Activated CD8-positive, alpha-beta T cell treated with anti-CD3 and anti-CD28 coated beads, Interleukin-2, amount 10 ng/mL, durations not matched to agents 7 days and 5 days (primary cell): Measurements from ENCODE around the gene IFT74. TPM values are rescaled to one million over a fixed set of nuclear protein-coding genes. Genes with fewer than 3 reads are reported as not detected.

ENCODE experiments used
- ATAC-seq: fragments of 150-1000 bp; cut with Tn5 transposase; one replicate; pipeline ENCODE4 v1.10.0; 2021; ENCODE audit warnings: moderate library complexity
- CTCF ChIA-PET: fragments of 350-600 bp; sonication (Branson Sonifier 250); formaldehyde crosslinking; loops from one replicate; lab custom pipeline; 2021; ENCODE audit warnings: antibody characterized with exemption; lab: Charles Lee
- POLR2A ChIA-PET: fragments of 350-600 bp; sonication (Branson Sonifier 250); formaldehyde crosslinking; loops from one replicate; lab custom pipeline; 2021; ENCODE audit warnings: antibody characterized with exemption; lab: Charles Lee
- DNase-seq: peaks from one replicate; pipeline ENCODE4 v3.0.0-alpha.2; 2020
- H3K27ac Mint-ChIP-seq: one replicate; pipeline ENCODE4 v1.8.0; 2021; ENCODE audit warnings: mild to moderate bottlenecking, mixed read lengths
- H3K27me3 Mint-ChIP-seq: one replicate; pipeline ENCODE4 v1.8.0; 2021; ENCODE audit warnings: low read depth, mixed read lengths
- H3K36me3 Mint-ChIP-seq: one replicate; pipeline ENCODE4 v1.8.0; 2021; ENCODE audit warnings: low read depth, mixed read lengths
- H3K4me1 Mint-ChIP-seq: one replicate; pipeline ENCODE4 v1.8.0; 2021; ENCODE audit warnings: low read depth, mixed read lengths
- H3K4me3 Mint-ChIP-seq: one replicate; pipeline ENCODE4 v1.8.0; 2021; ENCODE audit warnings: mild to moderate bottlenecking, mixed read lengths
- H3K9me3 Mint-ChIP-seq: one replicate; pipeline ENCODE4 v1.8.0; 2022; ENCODE audit warnings: mixed read lengths; ENCODE audit not compliant: insufficient read depth
- total RNA-seq, 2 experiments: library from RNA; stranded (reverse); gene quantifications; one replicate each; pipeline ENCODE4 v1.2.3, GENCODE V29; 2021

Gene IFT74
- total RNA-seq, 2 experiments from 2014 or later = 5.7 to 6.5 TPM

DNA sequence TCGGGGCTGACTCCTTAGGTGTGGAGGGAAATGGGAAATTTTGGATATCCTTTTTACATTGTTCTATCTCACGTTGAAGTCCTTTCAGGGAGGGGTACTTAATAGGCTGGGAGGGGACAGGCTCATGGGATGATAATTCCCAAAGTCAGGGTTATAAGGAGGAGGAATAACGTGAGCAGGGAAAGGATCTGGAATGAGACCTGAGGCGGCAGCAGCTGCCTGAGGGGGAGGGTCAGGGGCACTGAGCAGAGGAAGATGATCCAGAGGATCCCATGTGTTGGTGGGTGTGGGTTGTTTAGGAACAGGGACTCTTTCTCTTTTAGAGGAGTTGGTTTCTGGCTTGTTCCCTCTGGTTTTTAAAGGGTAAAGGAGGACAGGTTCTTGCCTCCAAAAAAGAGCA, 18.7 kb downstream of the IFT74 start:
- H3K27me3 Mint-ChIP-seq = no peaks in the 10 kb centered on the region
- H3K9me3 Mint-ChIP-seq = no peaks in the 10 kb centered on the region
- POLR2A ChIA-PET = no interaction called here
- no peak overlapping the region for H3K4me3 Mint-ChIP-seq
- no peak for ATAC-seq
- no peaks in the 10 kb centered on the region for H3K36me3 Mint-ChIP-seq
- no peak overlapping the region for H3K27ac Mint-ChIP-seq
- no peaks in the 10 kb centered on the region for H3K4me1 Mint-ChIP-seq
- no peak for DNase-seq
- CTCF ChIA-PET = interaction anchor here (1.1 to 2.1 kb wide), 2 partner anchors 15 kb away, joined by 3 to 5 read pairs; no protein-coding TSS in a partner anchor

DNA sequence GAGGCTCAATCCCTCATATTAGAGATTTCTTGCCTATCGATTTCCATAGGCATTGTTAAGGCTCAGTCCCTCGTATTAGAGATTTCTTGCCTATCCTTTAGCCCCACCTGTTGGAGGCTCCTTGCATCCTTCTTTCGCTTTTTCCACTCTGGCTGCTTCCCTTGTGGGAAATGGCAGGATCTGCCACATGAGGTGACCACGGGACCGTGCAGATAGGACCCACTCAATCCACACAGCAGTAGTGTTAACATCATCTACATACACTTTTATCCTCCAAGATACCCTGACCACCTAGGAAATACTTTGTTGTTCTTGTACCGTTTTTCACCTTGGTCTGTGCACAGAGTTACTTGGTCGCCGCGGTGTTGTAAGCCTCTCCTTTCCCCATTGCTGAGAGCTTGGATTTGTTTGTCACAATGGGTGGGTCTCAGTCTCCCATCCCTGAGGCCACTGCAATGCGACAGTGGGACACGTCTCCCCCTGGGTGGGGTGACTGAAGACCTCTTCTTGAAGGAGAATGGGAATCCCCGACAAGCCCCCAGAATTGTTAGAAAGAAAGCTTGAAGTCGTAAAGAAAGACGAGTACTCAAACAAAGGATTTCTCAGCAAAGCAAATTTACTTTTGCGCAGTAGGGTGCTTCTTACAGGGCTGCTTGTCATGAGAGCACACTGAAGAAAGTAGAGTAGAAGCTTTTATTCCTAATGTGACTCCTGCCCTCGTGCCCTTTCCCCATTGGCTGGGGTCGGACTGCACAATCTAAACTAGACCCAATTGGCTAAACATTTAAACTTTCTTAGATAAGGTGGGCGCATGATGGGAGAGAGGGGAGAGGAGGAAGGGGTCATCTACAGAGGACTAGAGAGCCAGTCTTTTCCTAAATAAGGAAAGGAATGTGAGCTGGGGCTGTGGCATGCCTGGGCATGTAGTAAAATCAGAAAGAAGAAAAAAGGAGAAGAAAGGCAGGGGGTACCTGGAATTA, 19.8 kb downstream of the IFT74 start:
- Mint-ChIP-seq H3K4me3 (no peak overlapping the region), H3K9me3 (no peaks in the 10 kb centered on the region), H3K36me3 (no peaks in the 10 kb centered on the region), H3K4me1 (no peaks in the 10 kb centered on the region), H3K27ac (no peak overlapping the region), H3K27me3 (no peaks in the 10 kb centered on the region)
- DNase-seq = no peak
- no peak for ATAC-seq
- ChIA-PET POLR2A (no interaction called here), CTCF (interaction anchor here (0.6 to 2.1 kb wide), 4 partner anchors 14 to 63 kb away, joined by 3 to 5 read pairs (median 4); partner anchors contain the start of gene PLAA)

GRCh38 chr9:26983340-26983739, 27.1 kb downstream of the IFT74 start:
- DNase-seq = no peak
- POLR2A ChIA-PET = no interaction called here
- Mint-ChIP-seq H3K4me1 (no peaks in the 10 kb centered on the region), H3K4me3 (no peak overlapping the region), H3K9me3 (no peaks in the 10 kb centered on the region), H3K27ac (no peak overlapping the region), H3K27me3 (no peaks in the 10 kb centered on the region), H3K36me3 (peaks cover 6% of the 10 kb centered on the region)
- CTCF ChIA-PET = no interaction called here
- ATAC-seq = no peak

DNA sequence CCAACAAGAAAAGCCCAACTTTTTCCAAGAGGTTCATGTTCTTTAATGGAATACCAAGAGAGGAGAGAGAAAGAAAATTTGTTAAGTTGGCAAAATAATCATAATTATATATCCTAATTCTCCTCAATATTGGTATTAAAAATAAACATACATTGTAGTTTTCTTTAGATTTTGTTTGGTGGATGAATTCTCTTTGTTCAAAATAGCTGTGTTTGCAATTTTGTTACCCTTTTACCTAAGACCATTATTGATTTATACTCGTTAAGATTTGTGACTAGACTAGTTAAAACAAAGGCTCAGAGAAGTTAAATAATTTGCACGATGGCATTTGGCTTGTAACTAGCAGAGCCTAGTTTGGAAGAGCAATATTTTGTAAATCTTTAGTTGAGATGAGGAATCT, 39.6 kb downstream of the IFT74 start:
- no peaks in the 10 kb centered on the region for H3K4me1 Mint-ChIP-seq
- no peaks in the 10 kb centered on the region for H3K36me3 Mint-ChIP-seq
- no peak overlapping the region for H3K27ac Mint-ChIP-seq
- H3K4me3 Mint-ChIP-seq = no peak overlapping the region
- DNase-seq (no peak), ATAC-seq (no peak)
- POLR2A ChIA-PET = no interaction called here
- H3K9me3 Mint-ChIP-seq = no peaks in the 10 kb centered on the region
- H3K27me3 Mint-ChIP-seq = no peaks in the 10 kb centered on the region
- CTCF ChIA-PET = no interaction called here

- CTCF ChIA-PET = interaction anchor here (0.6 to 1.2 kb wide), 2 partner anchors 113 to 147 kb away, joined by 3 to 4 read pairs; no protein-coding TSS in a partner anchor
- no peak for ATAC-seq
- no peak overlapping the region for H3K4me3 Mint-ChIP-seq
Observed at GRCh38 chr9:27003426-27004077, 47.3 kb downstream of the IFT74 start.

GRCh38 chr9:27005491-27005890, 49.3 kb downstream of the IFT74 start, which contains the start of gene LRRC19:
LRRC19 (minus strand) TSS chr9:27005672; CDS start chr9:26999694, 5,978 bp downstream.
- no peak within 1 kb of the TSS for H3K27ac Mint-ChIP-seq
- POLR2A ChIA-PET = interaction anchor here (0.6 kb wide), 1 partner anchor 709 kb away, joined by 4 read pairs; no protein-coding TSS in a partner anchor
- ATAC-seq = no peak

More at GRCh38 chr9:27003426-27004077, 47.3 kb downstream of the IFT74 start:
- Mint-ChIP-seq H3K27ac (no peak overlapping the region), H3K4me1 (no peaks in the 10 kb centered on the region), H3K27me3 (no peaks in the 10 kb centered on the region), H3K36me3 (no peaks in the 10 kb centered on the region), H3K9me3 (no peaks in the 10 kb centered on the region)
- DNase-seq = no peak
- POLR2A ChIA-PET = no interaction called here

DNA sequence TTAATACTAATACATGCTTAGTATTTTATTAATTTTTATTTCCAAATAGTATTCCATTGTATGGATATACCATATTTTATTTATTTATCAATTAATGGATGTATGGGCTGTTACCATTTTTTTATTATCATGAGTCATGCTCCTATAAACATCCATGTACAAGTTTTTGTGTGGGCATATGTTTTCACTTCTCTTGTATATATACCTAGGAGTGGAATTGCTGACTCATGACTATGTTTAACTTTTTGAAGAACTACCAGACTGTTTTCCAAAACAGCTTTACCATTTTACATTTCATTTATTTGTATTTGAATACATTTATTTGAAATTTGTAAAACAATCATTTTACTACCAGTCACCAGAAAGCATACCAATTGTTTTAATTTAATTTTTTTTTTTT, 63.4 kb downstream of the IFT74 start:
- Mint-ChIP-seq H3K27ac (no peak overlapping the region), H3K4me3 (no peak overlapping the region), H3K4me1 (no peaks in the 10 kb centered on the region), H3K36me3 (peaks cover 11% of the 10 kb centered on the region), H3K27me3 (no peaks in the 10 kb centered on the region), H3K9me3 (no peaks in the 10 kb centered on the region)
- ChIA-PET CTCF (no interaction called here), POLR2A (no interaction called here)
- ATAC-seq = no peak
- DNase-seq = no peak

More at GRCh38 chr9:27005491-27005890, 49.3 kb downstream of the IFT74 start, which contains the start of gene LRRC19:
- H3K4me3 Mint-ChIP-seq = no peak within 1 kb of the TSS
- CTCF ChIA-PET = no interaction called here
- no peaks in the 10 kb centered on the region for H3K9me3 Mint-ChIP-seq
- no peaks in the 10 kb centered on the region for H3K4me1 Mint-ChIP-seq
- no peak for DNase-seq
- H3K36me3 Mint-ChIP-seq = no peaks in the 10 kb centered on the region
- H3K27me3 Mint-ChIP-seq = no peaks in the 10 kb centered on the region

- Mint-ChIP-seq H3K27ac (no peak overlapping the region), H3K27me3 (no peaks in the 10 kb centered on the region), H3K36me3 (peaks cover 14% of the 10 kb centered on the region), H3K4me3 (no peak overlapping the region), H3K9me3 (no peaks in the 10 kb centered on the region), H3K4me1 (no peaks in the 10 kb centered on the region)
- POLR2A ChIA-PET = no interaction called here
- no peak for ATAC-seq
- no peak for DNase-seq
- CTCF ChIA-PET = no interaction called here
Observed at GRCh38 chr9:27022920-27023319, 66.7 kb downstream of the IFT74 start.

GRCh38 chr9:27029186-27029585, 73.0 kb downstream of the IFT74 start:
- Mint-ChIP-seq H3K4me1 (no peaks in the 10 kb centered on the region), H3K27me3 (no peaks in the 10 kb centered on the region), H3K4me3 (no peak overlapping the region), H3K36me3 (peaks cover 7% of the 10 kb centered on the region), H3K27ac (no peak overlapping the region), H3K9me3 (no peaks in the 10 kb centered on the region)
- ChIA-PET POLR2A (no interaction called here), CTCF (no interaction called here)
- DNase-seq (no peak), ATAC-seq (no peak)

DNA sequence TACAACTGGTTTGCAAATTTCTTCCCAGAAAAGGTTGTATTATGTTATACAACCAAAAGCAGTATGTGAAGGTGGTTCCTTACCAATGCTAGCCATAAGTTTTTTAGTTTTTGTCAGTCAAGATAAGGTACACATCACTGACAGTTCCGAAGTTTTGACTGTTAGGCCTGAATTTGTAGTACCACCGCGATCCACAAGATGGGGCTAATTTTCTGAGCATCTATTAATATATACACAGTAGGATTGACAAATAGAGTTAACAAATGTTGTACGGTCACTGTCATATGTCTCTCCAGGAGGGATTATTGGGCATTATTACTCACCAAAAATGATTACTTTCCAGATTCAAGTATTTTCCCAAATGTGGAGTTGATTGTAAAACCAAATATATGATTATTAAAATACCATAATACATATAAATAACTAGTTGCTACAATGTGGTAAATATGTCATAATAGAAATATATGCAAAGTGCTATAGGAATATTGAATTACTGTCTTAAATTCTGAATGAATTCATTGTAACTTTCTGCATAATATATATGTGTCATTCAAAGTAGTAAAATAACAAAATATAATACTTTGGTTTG, 77.7 kb downstream of the IFT74 start:
- ChIA-PET CTCF (no interaction called here), POLR2A (no interaction called here)
- Mint-ChIP-seq H3K27me3 (no peaks in the 10 kb centered on the region), H3K9me3 (no peaks in the 10 kb centered on the region), H3K4me3 (no peak overlapping the region), H3K4me1 (no peaks in the 10 kb centered on the region), H3K27ac (no peak overlapping the region), H3K36me3 (no peaks in the 10 kb centered on the region)
- no peak for ATAC-seq
- DNase-seq = peak; percentile 66

GRCh38 chr9:27037499-27037898, 81.3 kb downstream of the IFT74 start:
- no peaks in the 10 kb centered on the region for H3K4me1 Mint-ChIP-seq
- no peaks in the 10 kb centered on the region for H3K36me3 Mint-ChIP-seq
- ChIA-PET CTCF (interaction anchor here (0.8 kb wide), 1 partner anchor 180 kb away, joined by 3 read pairs; no protein-coding TSS in a partner anchor), POLR2A (no interaction called here)
- no peak overlapping the region for H3K27ac Mint-ChIP-seq
- no peak for DNase-seq
- H3K9me3 Mint-ChIP-seq = no peaks in the 10 kb centered on the region
- no peak for ATAC-seq
- H3K4me3 Mint-ChIP-seq = no peak overlapping the region
- H3K27me3 Mint-ChIP-seq = no peaks in the 10 kb centered on the region
